HEK293 (cell line): Measurements from ENCODE around the gene KCNJ15.

Experiments
- INSM2 ChIP-seq: fragments of 450-650 bp; formaldehyde crosslinking; IDR thresholded peaks from 2 replicates; pipeline ENCODE4 v1.5.1; 2016; ENCODE audit warnings: missing biosample characterization, missing genetic modification characterization
- KLF8 ChIP-seq: fragments of 450-650 bp; formaldehyde crosslinking; IDR thresholded peaks from 2 replicates; pipeline ENCODE4 v1.5.1; 2016; ENCODE audit warnings: missing biosample characterization, missing genetic modification characterization
- MEIS1 ChIP-seq: sonication (generic); formaldehyde crosslinking; IDR thresholded peaks from 2 replicates; pipeline ENCODE4 v1.8.1; 2022; ENCODE audit warnings: missing genetic modification reagents, mild to moderate bottlenecking, borderline replicate concordance
- REPIN1 ChIP-seq: fragments of 450-650 bp; formaldehyde crosslinking; IDR thresholded peaks from 2 replicates; pipeline ENCODE4 v1.5.1; 2017; ENCODE audit warnings: missing biosample characterization, missing genetic modification characterization, low read depth
- SALL2 ChIP-seq: fragments of 450-650 bp; formaldehyde crosslinking; IDR thresholded peaks from 2 replicates; pipeline ENCODE4 v1.5.0; 2017; ENCODE audit warnings: missing biosample characterization, mild to moderate bottlenecking, missing genetic modification characterization, borderline replicate concordance
- SP7 ChIP-seq: fragments of 450-650 bp; formaldehyde crosslinking; IDR thresholded peaks from 2 replicates; pipeline ENCODE4 v1.5.1; 2016; ENCODE audit warnings: missing biosample characterization, missing genetic modification characterization
- TCF7L2 ChIP-seq: IDR thresholded peaks from 2 replicates; pipeline ENCODE4 v1.6.1; 2011; ENCODE audit warnings: low read depth, mild to moderate bottlenecking, inconsistent platforms, low read length, moderate library complexity, borderline replicate concordance
- TRIM28 ChIP-seq: IDR thresholded peaks from 2 replicates; pipeline ENCODE4 v1.6.1; 2011; ENCODE audit warnings: low read length, control low read depth, borderline replicate concordance
- ZBTB10 ChIP-seq: fragments of 450-650 bp; formaldehyde crosslinking; IDR thresholded peaks from 2 replicates; pipeline ENCODE4 v1.5.1; 2016; ENCODE audit warnings: missing biosample characterization, missing genetic modification characterization
- ZBTB7A ChIP-seq: fragments of 450-650 bp; formaldehyde crosslinking; IDR thresholded peaks from 2 replicates; pipeline ENCODE4 v1.5.1; 2016; ENCODE audit warnings: low read depth, missing biosample characterization, missing genetic modification characterization
- ZNF16 ChIP-seq: fragments of 450-650 bp; formaldehyde crosslinking; IDR thresholded peaks from 2 replicates; pipeline ENCODE4 v1.5.1; 2016; ENCODE audit warnings: low read depth, missing biosample characterization, missing genetic modification characterization
- ZNF184 ChIP-seq: fragments of 450-650 bp; IDR thresholded peaks from 2 replicates; pipeline ENCODE4 v1.5.1; 2018; ENCODE audit warnings: missing biosample characterization, mild to moderate bottlenecking, missing genetic modification characterization
- ZNF211 ChIP-seq: fragments of 450-650 bp; formaldehyde crosslinking; IDR thresholded peaks from 2 replicates; pipeline ENCODE4 v1.5.1; 2016; ENCODE audit warnings: low read depth, missing biosample characterization, missing genetic modification characterization
- ZNF26 ChIP-seq: fragments of 450-650 bp; formaldehyde crosslinking; IDR thresholded peaks from 2 replicates; pipeline ENCODE4 v1.5.1; 2016; ENCODE audit warnings: missing biosample characterization, missing genetic modification characterization
- ZNF423 ChIP-seq: fragments of 450-650 bp; formaldehyde crosslinking; IDR thresholded peaks from 2 replicates; pipeline ENCODE4 v1.5.1; 2016; ENCODE audit warnings: missing biosample characterization, missing genetic modification characterization
- ZNF530 ChIP-seq: fragments of 450-650 bp; formaldehyde crosslinking; IDR thresholded peaks from 2 replicates; pipeline ENCODE4 v1.5.1; 2016; ENCODE audit warnings: low read depth, missing biosample characterization, missing genetic modification characterization
- ZNF549 ChIP-seq: fragments of 450-650 bp; IDR thresholded peaks from 2 replicates; pipeline ENCODE4 v1.5.1; 2018; ENCODE audit warnings: missing biosample characterization, missing genetic modification characterization, mild to moderate bottlenecking, inconsistent platforms, moderate library complexity
- ZNF621 ChIP-seq: fragments of 450-650 bp; formaldehyde crosslinking; IDR thresholded peaks from 2 replicates; pipeline ENCODE4 v1.5.1; 2017; ENCODE audit warnings: missing biosample characterization, missing genetic modification characterization
- ZNF677 ChIP-seq: fragments of 450-650 bp; IDR thresholded peaks from 2 replicates; pipeline ENCODE4 v1.5.0; 2018; ENCODE audit warnings: missing biosample characterization, mild to moderate bottlenecking, missing genetic modification characterization, moderate library complexity
- ZNF777 ChIP-seq: fragments of 450-650 bp; formaldehyde crosslinking; IDR thresholded peaks from 2 replicates; pipeline ENCODE4 v1.5.1; 2017; ENCODE audit warnings: missing biosample characterization, missing genetic modification characterization, borderline replicate concordance
- ZNF785 ChIP-seq: fragments of 450-650 bp; formaldehyde crosslinking; IDR thresholded peaks from 2 replicates; pipeline ENCODE4 v1.5.1; 2016; ENCODE audit warnings: missing biosample characterization, missing genetic modification characterization
- ZXDB ChIP-seq: fragments of 450-650 bp; formaldehyde crosslinking; IDR thresholded peaks from 2 replicates; pipeline ENCODE4 v1.5.1; 2016; ENCODE audit warnings: missing biosample characterization, missing genetic modification characterization
- TF ChIP-seq, protein P1 (sequence below): fragments of 450-650 bp; formaldehyde crosslinking; IDR thresholded peaks from 2 replicates; pipeline ENCODE4 v1.5.1; 2016; ENCODE audit warnings: missing biosample characterization, missing genetic modification characterization
- TF ChIP-seq, protein P2 (sequence below): fragments of 450-650 bp; formaldehyde crosslinking; IDR thresholded peaks from 2 replicates; pipeline ENCODE4 v1.5.1; 2016; ENCODE audit warnings: missing biosample characterization, missing genetic modification characterization
- TF ChIP-seq, protein P3 (sequence below): fragments of 450-650 bp; formaldehyde crosslinking; IDR thresholded peaks from 2 replicates; pipeline ENCODE4 v1.5.1; 2016; ENCODE audit warnings: missing biosample characterization, missing genetic modification characterization
- TF ChIP-seq, protein P4 (sequence below): fragments of 450-650 bp; formaldehyde crosslinking; IDR thresholded peaks from 2 replicates; pipeline ENCODE4 v1.5.1; 2016; ENCODE audit warnings: missing biosample characterization, missing genetic modification characterization

The KCNJ15 gene

DNA sequence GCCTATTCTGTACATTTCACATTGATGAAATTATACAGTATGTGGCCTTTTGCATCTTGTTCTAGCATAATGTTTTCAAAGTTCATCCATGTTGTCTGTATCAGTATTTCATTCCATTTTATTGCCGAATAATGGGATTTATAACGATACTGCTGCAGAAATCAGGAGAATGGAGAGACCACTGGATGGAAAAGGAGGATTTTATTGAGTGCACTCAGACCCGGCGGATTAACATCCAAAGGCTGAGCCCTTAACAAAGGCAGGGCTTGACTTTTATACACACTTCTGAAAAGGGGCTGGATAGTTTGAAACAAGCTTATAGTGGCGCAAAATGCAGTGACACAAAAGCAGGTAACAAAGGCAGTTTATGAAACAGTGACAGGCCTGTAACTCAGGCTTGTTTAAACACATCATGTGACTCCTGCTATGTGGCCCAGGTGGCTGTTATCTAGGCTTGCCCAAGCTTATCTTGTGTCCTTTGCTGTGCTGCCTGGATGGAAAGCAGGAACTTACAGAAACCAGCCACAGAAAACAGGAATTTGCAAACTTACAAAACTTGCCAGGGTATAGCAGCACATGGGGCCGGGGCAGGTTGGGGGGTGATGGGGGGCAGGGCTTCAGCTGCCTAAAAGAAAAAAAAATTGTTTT, 32.8 kb upstream of the KCNJ15 start (continued):
- TF ChIP-seq ZBTB10 (tag by site-specific recombination) (no peak), ZNF777 (tag by site-specific recombination) (no peak), MEIS1 (CRISPR knock-in tag) (no peak), ZNF16 (tag by site-specific recombination) (no peak), ZNF621 (tag by site-specific recombination) (0 out of 2 replicates have a peak, but pooled peaks have one; percentile 34), ZXDB (tag by site-specific recombination) (0 out of 2 replicates have a peak, but pooled peaks have one; percentile 20), KLF8 (tag by site-specific recombination) (peak; percentile 85), ZNF785 (no peak), TCF7L2 (no peak), ZNF677 (tag by site-specific recombination) (0 out of 2 replicates have a peak, but pooled peaks have one; percentile 22), REPIN1 (0 out of 2 replicates have a peak, but pooled peaks have one; percentile 32), ZNF423 (tag by site-specific recombination) (no peak), SALL2 (no peak), TRIM28 (peak; percentile 100), ZNF549 (peak; percentile 81), ZNF211 (tag by site-specific recombination) (no peak), INSM2 (tag by site-specific recombination) (no peak), ZNF184 (tag by site-specific recombination) (peak; percentile 96), ZBTB7A (tag by site-specific recombination) (no peak), ZNF26 (peak; percentile 47; the same call in 1 of the 2 replicates), SP7 (no peak; the same call in 1 of the 2 replicates), ZNF530 (tag by site-specific recombination) (no peak)
- TF ChIP-seq, protein P1, sequence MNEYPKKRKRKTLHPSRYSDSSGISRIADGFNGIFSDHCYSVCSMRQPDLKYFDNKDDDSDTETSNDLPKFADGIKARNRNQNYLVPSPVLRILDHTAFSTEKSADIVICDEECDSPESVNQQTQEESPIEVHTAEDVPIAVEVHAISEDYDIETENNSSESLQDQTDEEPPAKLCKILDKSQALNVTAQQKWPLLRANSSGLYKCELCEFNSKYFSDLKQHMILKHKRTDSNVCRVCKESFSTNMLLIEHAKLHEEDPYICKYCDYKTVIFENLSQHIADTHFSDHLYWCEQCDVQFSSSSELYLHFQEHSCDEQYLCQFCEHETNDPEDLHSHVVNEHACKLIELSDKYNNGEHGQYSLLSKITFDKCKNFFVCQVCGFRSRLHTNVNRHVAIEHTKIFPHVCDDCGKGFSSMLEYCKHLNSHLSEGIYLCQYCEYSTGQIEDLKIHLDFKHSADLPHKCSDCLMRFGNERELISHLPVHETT (tag by site-specific recombination): peak; percentile 89
- TF ChIP-seq, protein P2, sequence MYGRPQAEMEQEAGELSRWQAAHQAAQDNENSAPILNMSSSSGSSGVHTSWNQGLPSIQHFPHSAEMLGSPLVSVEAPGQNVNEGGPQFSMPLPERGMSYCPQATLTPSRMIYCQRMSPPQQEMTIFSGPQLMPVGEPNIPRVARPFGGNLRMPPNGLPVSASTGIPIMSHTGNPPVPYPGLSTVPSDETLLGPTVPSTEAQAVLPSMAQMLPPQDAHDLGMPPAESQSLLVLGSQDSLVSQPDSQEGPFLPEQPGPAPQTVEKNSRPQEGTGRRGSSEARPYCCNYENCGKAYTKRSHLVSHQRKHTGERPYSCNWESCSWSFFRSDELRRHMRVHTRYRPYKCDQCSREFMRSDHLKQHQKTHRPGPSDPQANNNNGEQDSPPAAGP: no peak
- TF ChIP-seq, protein P3, sequence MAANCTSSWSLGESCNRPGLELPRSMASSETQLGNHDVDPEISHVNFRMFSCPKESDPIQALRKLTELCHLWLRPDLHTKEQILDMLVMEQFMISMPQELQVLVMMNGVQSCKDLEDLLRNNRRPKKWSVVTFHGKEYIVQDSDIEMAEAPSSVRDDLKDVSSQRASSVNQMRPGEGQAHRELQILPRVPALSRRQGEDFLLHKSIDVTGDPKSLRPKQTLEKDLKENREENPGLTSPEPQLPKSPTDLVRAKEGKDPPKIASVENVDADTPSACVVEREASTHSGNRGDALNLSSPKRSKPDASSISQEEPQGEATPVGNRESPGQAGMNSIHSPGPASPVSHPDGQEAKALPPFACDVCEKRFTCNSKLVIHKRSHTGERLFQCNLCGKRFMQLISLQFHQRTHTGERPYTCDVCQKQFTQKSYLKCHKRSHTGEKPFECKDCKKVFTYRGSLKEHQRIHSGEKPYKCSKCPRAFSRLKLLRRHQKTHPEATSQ (tag by site-specific recombination): peak; percentile 73; the same call in 1 of the 2 replicates
- TF ChIP-seq, protein P4, sequence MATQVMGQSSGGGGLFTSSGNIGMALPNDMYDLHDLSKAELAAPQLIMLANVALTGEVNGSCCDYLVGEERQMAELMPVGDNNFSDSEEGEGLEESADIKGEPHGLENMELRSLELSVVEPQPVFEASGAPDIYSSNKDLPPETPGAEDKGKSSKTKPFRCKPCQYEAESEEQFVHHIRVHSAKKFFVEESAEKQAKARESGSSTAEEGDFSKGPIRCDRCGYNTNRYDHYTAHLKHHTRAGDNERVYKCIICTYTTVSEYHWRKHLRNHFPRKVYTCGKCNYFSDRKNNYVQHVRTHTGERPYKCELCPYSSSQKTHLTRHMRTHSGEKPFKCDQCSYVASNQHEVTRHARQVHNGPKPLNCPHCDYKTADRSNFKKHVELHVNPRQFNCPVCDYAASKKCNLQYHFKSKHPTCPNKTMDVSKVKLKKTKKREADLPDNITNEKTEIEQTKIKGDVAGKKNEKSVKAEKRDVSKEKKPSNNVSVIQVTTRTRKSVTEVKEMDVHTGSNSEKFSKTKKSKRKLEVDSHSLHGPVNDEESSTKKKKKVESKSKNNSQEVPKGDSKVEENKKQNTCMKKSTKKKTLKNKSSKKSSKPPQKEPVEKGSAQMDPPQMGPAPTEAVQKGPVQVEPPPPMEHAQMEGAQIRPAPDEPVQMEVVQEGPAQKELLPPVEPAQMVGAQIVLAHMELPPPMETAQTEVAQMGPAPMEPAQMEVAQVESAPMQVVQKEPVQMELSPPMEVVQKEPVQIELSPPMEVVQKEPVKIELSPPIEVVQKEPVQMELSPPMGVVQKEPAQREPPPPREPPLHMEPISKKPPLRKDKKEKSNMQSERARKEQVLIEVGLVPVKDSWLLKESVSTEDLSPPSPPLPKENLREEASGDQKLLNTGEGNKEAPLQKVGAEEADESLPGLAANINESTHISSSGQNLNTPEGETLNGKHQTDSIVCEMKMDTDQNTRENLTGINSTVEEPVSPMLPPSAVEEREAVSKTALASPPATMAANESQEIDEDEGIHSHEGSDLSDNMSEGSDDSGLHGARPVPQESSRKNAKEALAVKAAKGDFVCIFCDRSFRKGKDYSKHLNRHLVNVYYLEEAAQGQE (tag by site-specific recombination): no peak
